Endothelial cell of umbilical vein (primary cell): Measurements from ENCODE around the gene MBTD1. TPM values are rescaled to one million over a fixed set of nuclear protein-coding genes. Genes with fewer than 3 reads are reported as not detected.

Experiments
- BruUV-seq: library from RNA; stranded (reverse); fragments of 400-500 nt; replicated peaks from 2 replicates; lab custom pipeline; 2021; lab: Mats Ljungman, UMichigan
- CTCF ChIA-PET: fragments of 300-600, 350-600 bp; sonication (Branson Sonifier 250); formaldehyde crosslinking; loops from one replicate; lab custom pipeline; 2021; ENCODE audit warnings: antibody characterized with exemption, inconsistent platforms; lab: Charles Lee
- POLR2A ChIA-PET: fragments of 300-600, 350-600 bp; sonication (Branson Sonifier 250); formaldehyde crosslinking; loops from one replicate; lab custom pipeline; 2021; ENCODE audit warnings: antibody characterized with exemption, inconsistent platforms; lab: Charles Lee
- DNase-seq: peaks from one replicate; pipeline ENCODE4 v3.0.0-alpha.2; 2011; ENCODE audit warnings: low read depth, low spot score
- FAIRE-seq: peaks from 2 replicates; lab custom pipeline; 2011; peaks lifted over from hg19 to GRCh38; lab: Jason Lieb, UNC
- H2AFZ ChIP-seq: 2 replicates; pipeline ENCODE4 v1.6.0; 2012; ENCODE audit warnings: low read depth, low read length, control low read depth, inconsistent platforms
- H3K27ac ChIP-seq: 2 replicates; pipeline ENCODE4 v1.5.1; 2011; ENCODE audit warnings: low read depth, mild to moderate bottlenecking, control low read depth, low read length, moderate library complexity; ENCODE audit not compliant: insufficient read depth
- H3K27me3 ChIP-seq, 2 experiments: 2 replicates each; pipeline versions ENCODE4 v1.6.0 to v1.6.1; 2011; ENCODE audit warnings: low read length in 2 of 2, mixed read lengths in 1 of 2; ENCODE audit not compliant: control insufficient read depth in 2 of 2, insufficient read depth in 2 of 2
- H3K36me3 ChIP-seq, 2 experiments: 2 replicates in 1 of 2; 3 replicates in 1 of 2; pipeline ENCODE4 v1.5.1; 2011; ENCODE audit warnings: low read length in 2 of 2, mild to moderate bottlenecking in 1 of 2, moderate library complexity in 1 of 2; ENCODE audit not compliant: control insufficient read depth in 2 of 2, insufficient read depth in 2 of 2; ENCODE audit errors: extremely low read depth in 1 of 2
- H3K4me1 ChIP-seq: 3 replicates; pipeline ENCODE4 v1.5.1; 2011; ENCODE audit warnings: mild to moderate bottlenecking, low read length; ENCODE audit not compliant: control insufficient read depth, insufficient read depth; ENCODE audit errors: extremely low read depth
- H3K4me2 ChIP-seq: 2 replicates; pipeline ENCODE4 v1.6.1; 2011; ENCODE audit warnings: low read length, control low read depth, mixed read lengths; ENCODE audit not compliant: insufficient read depth
- H3K4me3 ChIP-seq, 3 experiments: fragments of 200-600 bp in 1 of 3; sonication (generic), shearing (Covaris generic) in 1 of 3; replicated peaks in 1 of 3; 2 replicates each; pipeline ENCODE4 v1.5.1; 2011 to 2016; ENCODE audit warnings: control low read depth in 3 of 3, low read length in 3 of 3, mild to moderate bottlenecking in 2 of 3, inconsistent platforms in 1 of 3, low read depth in 1 of 3, moderate library complexity in 1 of 3; ENCODE audit not compliant: insufficient read depth in 1 of 3
- H3K79me2 ChIP-seq: 2 replicates; pipeline ENCODE4 v1.6.0; 2012; ENCODE audit warnings: low read length, inconsistent platforms; ENCODE audit not compliant: control insufficient read depth, insufficient read depth
- H3K9ac ChIP-seq: replicated peaks from 2 replicates; pipeline ENCODE3; 2011; ENCODE audit warnings: low read length, control low read depth; ENCODE audit not compliant: insufficient read depth; ENCODE audit errors: extremely low read depth
- H3K9me1 ChIP-seq: replicated peaks from 3 replicates; pipeline ENCODE4 v1.6.0; 2011; ENCODE audit warnings: mild to moderate bottlenecking, low read length; ENCODE audit not compliant: control insufficient read depth, insufficient read depth; ENCODE audit errors: extremely low read depth
- H3K9me3 ChIP-seq: replicated peaks from 2 replicates; pipeline ENCODE4 v1.5.1; 2012; ENCODE audit warnings: low read length, inconsistent platforms; ENCODE audit not compliant: control insufficient read depth, insufficient read depth
- H4K20me1 ChIP-seq: replicated peaks from 2 replicates; pipeline ENCODE3; 2011; ENCODE audit warnings: mild to moderate bottlenecking, low read length; ENCODE audit not compliant: control insufficient read depth, insufficient read depth; ENCODE audit errors: extremely low read depth
- EZH2 ChIP-seq: IDR thresholded peaks from 2 replicates; pipeline ENCODE4 v1.6.1; 2012; ENCODE audit warnings: borderline replicate concordance, low read depth, mild to moderate bottlenecking, moderate library complexity, low read length, inconsistent platforms; ENCODE audit not compliant: severe bottlenecking
- FOS ChIP-seq: IDR thresholded peaks from 2 replicates; pipeline ENCODE4 v1.6.1; 2011; ENCODE audit warnings: mild to moderate bottlenecking, low read length, moderate library complexity, borderline replicate concordance; ENCODE audit not compliant: insufficient read depth
- GATA2 ChIP-seq: IDR thresholded peaks from 2 replicates; pipeline ENCODE4 v1.7.0; 2011; ENCODE audit warnings: low read depth, mild to moderate bottlenecking, moderate library complexity, mixed read lengths, low read length; ENCODE audit not compliant: insufficient read length, insufficient read depth
- JUN ChIP-seq: IDR thresholded peaks from 2 replicates; pipeline ENCODE4 v1.6.1; 2011; ENCODE audit warnings: borderline replicate concordance, low read depth; ENCODE audit not compliant: insufficient read length, insufficient read depth
- MYC ChIP-seq: IDR thresholded peaks from one replicate; pipeline ENCODE4 v1.6.1; 2011; ENCODE audit warnings: mild to moderate bottlenecking, low read depth, low read length
- POLR2A ChIP-seq: IDR thresholded peaks from 2 replicates; pipeline ENCODE4 v1.6.1; 2012; ENCODE audit warnings: low read depth, mild to moderate bottlenecking, control low read depth, low read length
- POLR2AphosphoS5 ChIP-seq: IDR thresholded peaks from 2 replicates; pipeline ENCODE4 v1.6.1; 2012; ENCODE audit warnings: low read depth, mild to moderate bottlenecking, control low read depth, low read length, moderate library complexity; ENCODE audit not compliant: insufficient read depth
- dilution Hi-C: fragments of 300-500 bp; cut with MboI; formaldehyde crosslinking; loops from one replicate; pipeline ENCODE4 v1.15.0; 2019; ENCODE audit warnings: low sequenced_read_pairs; ENCODE audit not compliant: extremely low pct_ligation_motif_present
- intact Hi-C: fragments of 100-400 bp; cut with micrococcal nuclease; formaldehyde crosslinking; loops from one replicate; pipeline ENCODE4 v1.10.0; 2022
- polyA plus RNA-seq, 4 experiments: library from polyadenylated mRNA; depleted of rRNA in 3 of 4; stranded (reverse) in 3 of 4; unstranded in 1 of 4; fragments of >200 nt; gene quantifications; 2 replicates each; pipeline versions ENCODE4 v1.2.1 to v1.2.3, GENCODE V29; 2011 to 2012; ENCODE audit warnings: missing spikeins in 1 of 4
- total RNA-seq: library from RNA; stranded (reverse); gene quantifications from 2 replicates; pipeline ENCODE4 v1.2.3, GENCODE V29; 2021
- TF ChIP-seq, protein P1 (sequence below), 2 donors: IDR thresholded peaks; 1 replicate in 1 of 2; 2 replicates in 1 of 2; pipeline ENCODE4 v1.5.1; 2011; ENCODE audit warnings: low read length in 2 of 2, mild to moderate bottlenecking in 2 of 2, moderate library complexity in 2 of 2, control low read depth in 1 of 2, inconsistent platforms in 1 of 2, low read depth in 1 of 2; ENCODE audit not compliant: insufficient read depth in 1 of 2; ENCODE audit errors: extremely low read depth in 1 of 2
- TF ChIP-seq, protein P2 (sequence below): IDR thresholded peaks from 2 replicates; pipeline ENCODE4 v1.6.1; 2011; ENCODE audit not compliant: insufficient read depth, insufficient read length

The MBTD1 gene
- total and polyA plus RNA-seq, 2 donors (not counting 3 experiments of a cell fraction or from before 2014, with no cell fraction given), result 4.8 to 14.0 TPM

DNA sequence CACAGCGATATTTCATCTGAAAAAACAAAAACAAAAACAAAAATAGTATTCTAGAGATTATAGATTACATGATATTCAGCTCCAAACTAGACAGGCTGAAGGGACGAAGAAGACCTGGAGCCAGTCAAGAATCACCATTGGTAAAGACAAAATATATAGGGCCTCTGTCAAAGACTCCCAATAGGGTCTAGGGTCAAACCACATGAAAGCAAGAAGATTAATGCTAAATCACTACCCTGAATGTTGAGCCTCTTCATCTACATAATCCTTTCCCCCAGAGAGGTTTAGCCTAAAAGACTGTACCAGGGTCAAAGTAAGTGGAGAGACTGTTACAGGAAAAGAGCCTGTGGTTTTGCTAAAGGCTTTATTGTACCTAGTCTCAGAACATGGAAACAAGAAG, 117.3 kb downstream of the MBTD1 start:
- Histone ChIP-seq H3K27me3 (no peaks in the 10 kb centered on the region), H3K27ac (no peak overlapping the region), H3K79me2 (no peaks in the 10 kb centered on the region), H3K4me3 (no peak overlapping the region), H3K9ac (no peak overlapping the region), H3K9me1 (no peaks in the 10 kb centered on the region), H2AFZ (no peak overlapping the region), H4K20me1 (no peaks in the 10 kb centered on the region), H3K36me3 (no peaks in the 10 kb centered on the region), H3K9me3 (no peaks in the 10 kb centered on the region), H3K4me2 (no peak overlapping the region), H3K4me1 (no peaks in the 10 kb centered on the region)
- FAIRE-seq (no peak), DNase-seq (no peak)
- intact Hi-C loops, result no loop called here
- TF ChIP-seq JUN (no peak), POLR2AphosphoS5 (no peak), EZH2 (no peak), MYC (no peak), GATA2 (no peak), POLR2A (no peak), FOS (no peak)
- TF ChIP-seq, protein P1, sequence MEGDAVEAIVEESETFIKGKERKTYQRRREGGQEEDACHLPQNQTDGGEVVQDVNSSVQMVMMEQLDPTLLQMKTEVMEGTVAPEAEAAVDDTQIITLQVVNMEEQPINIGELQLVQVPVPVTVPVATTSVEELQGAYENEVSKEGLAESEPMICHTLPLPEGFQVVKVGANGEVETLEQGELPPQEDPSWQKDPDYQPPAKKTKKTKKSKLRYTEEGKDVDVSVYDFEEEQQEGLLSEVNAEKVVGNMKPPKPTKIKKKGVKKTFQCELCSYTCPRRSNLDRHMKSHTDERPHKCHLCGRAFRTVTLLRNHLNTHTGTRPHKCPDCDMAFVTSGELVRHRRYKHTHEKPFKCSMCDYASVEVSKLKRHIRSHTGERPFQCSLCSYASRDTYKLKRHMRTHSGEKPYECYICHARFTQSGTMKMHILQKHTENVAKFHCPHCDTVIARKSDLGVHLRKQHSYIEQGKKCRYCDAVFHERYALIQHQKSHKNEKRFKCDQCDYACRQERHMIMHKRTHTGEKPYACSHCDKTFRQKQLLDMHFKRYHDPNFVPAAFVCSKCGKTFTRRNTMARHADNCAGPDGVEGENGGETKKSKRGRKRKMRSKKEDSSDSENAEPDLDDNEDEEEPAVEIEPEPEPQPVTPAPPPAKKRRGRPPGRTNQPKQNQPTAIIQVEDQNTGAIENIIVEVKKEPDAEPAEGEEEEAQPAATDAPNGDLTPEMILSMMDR (IDR thresholded peaks at IDR 0.05; ENCODE audit: extremely low read depth in 1 of 2, insufficient read depth in 1 of 2, low read depth in 1 of 2, low read length in 2 of 2), result no peak
- TF ChIP-seq, protein P2, sequence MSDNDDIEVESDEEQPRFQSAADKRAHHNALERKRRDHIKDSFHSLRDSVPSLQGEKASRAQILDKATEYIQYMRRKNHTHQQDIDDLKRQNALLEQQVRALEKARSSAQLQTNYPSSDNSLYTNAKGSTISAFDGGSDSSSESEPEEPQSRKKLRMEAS, result no peak
- ChIA-PET CTCF (no interaction called here), POLR2A (no interaction called here)
- no TSS peak for BruUV-seq
- dilution Hi-C loops, result no loop called here
